Testis (tissue), 3 donors: ENCODE data around the gene WDR3. TPM values are rescaled to one million over a fixed set of nuclear protein-coding genes. Genes with fewer than 3 reads are reported as not detected.

Source experiments
- DNase-seq: peaks from one replicate; pipeline ENCODE4 v3.0.0-alpha.2; 2019
- H3K27ac ChIP-seq, 2 donors: fragments of 200-600 bp; sonication (generic); one replicate each; pipeline ENCODE4 v1.5.1; 2019
- H3K27me3 ChIP-seq: fragments of 200-600 bp; sonication (generic); one replicate; pipeline ENCODE4 v1.5.1; 2019
- H3K36me3 ChIP-seq: fragments of 200-600 bp; sonication (generic); one replicate; pipeline ENCODE4 v1.5.1; 2017; ENCODE audit warnings: low read depth; ENCODE audit errors: missing control alignments
- H3K4me1 ChIP-seq: fragments of 200-600 bp; sonication (generic); one replicate; pipeline ENCODE4 v1.5.1; 2019
- H3K4me3 ChIP-seq, 2 donors: fragments of 200-600 bp; sonication (generic); one replicate each; pipeline ENCODE4 v1.5.1; 2017 to 2019
- H3K9me3 ChIP-seq: fragments of 200-600 bp; sonication (generic); one replicate; pipeline ENCODE4 v1.5.1; 2017
- POLR2A ChIP-seq: fragments of 450-650 bp; IDR thresholded peaks from one replicate; pipeline ENCODE4 v1.6.1; 2017; ENCODE audit warnings: antibody characterized with exemption, mild to moderate bottlenecking, moderate library complexity
- WGBS, 2 donors: methylation state at CpG; one replicate each; pipeline ENCODE4 v1.1.5; 2018; 5-methylcytosine and 5-hydroxymethylcytosine counted together
- intact Hi-C: fragments of 100-400 bp; cut with DNase I; formaldehyde crosslinking; loops from one replicate; pipeline ENCODE4 v1.15.1; 2023; ENCODE audit warnings: low total_unique reads
- polyA plus RNA-seq: library from polyadenylated mRNA; stranded (reverse); fragments of 350-450 nt; fragmentation: Illumina TruSeq; extraction: RNeasy Lipid Tissue Mini Kit (QIAGEN cat#74804); gene quantifications from one replicate; pipeline ENCODE4 v1.2.3, GENCODE V29; 2014; ENCODE audit warnings: low read depth, low replicate concordance; ENCODE audit not compliant: insufficient read depth
- total RNA-seq, 2 donors: library from RNA; depleted of rRNA; stranded (reverse); fragments of >200 nt; gene quantifications; one replicate each; pipeline ENCODE4 v1.2.3, GENCODE V29; 2016
- TF ChIP-seq, protein P1 (sequence below), 3 experiments: fragments of 450-650 bp in 2 of 3; fragments of 200-600 bp in 1 of 3; sonication (generic) in 1 of 3; IDR thresholded peaks; one replicate each; pipeline ENCODE4 v1.5.1; 2016 to 2019; ENCODE audit warnings: antibody characterized with exemption in 3 of 3, mild to moderate bottlenecking in 2 of 3, moderate library complexity in 1 of 3

WDR3 gene
- total and polyA plus RNA-seq, 3 donors from 2014 or later: 15.6 to 34.4 (median 21.9) TPM

DNA sequence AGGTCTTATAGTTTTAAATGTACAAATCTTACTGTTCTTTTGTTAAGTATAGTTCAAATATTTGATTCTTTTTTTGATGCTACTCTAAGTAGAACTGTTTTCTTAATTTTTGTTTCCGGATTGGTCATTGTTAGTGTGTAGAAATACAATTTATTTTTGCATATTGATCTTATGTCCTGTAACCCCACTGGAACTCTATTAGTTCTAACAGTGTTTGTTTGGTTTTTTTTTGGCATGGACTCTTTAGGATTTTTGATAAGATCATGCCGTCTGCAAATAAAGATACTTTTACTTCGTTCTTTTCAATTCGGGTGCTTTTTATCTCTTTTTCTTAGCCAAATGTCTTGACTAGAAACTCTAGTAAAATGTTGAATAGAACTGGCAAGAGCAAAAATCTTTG is 26.6 kb upstream of the WDR3 start:
- Histone ChIP-seq H3K27ac (no peak overlapping the region), H3K9me3 (no peaks in the 10 kb centered on the region), H3K4me3 (no peak overlapping the region), H3K36me3 (no peaks in the 10 kb centered on the region), H3K27me3 (no peaks in the 10 kb centered on the region), H3K4me1 (no peaks in the 10 kb centered on the region)
- intact Hi-C loops: no loop called here
- no peak for DNase-seq
- 62 to 72% methylated on average over 4 of the region's 4 CpGs for WGBS, 2 donors
- no peak for TF ChIP-seq POLR2A
- TF ChIP-seq, protein P1, sequence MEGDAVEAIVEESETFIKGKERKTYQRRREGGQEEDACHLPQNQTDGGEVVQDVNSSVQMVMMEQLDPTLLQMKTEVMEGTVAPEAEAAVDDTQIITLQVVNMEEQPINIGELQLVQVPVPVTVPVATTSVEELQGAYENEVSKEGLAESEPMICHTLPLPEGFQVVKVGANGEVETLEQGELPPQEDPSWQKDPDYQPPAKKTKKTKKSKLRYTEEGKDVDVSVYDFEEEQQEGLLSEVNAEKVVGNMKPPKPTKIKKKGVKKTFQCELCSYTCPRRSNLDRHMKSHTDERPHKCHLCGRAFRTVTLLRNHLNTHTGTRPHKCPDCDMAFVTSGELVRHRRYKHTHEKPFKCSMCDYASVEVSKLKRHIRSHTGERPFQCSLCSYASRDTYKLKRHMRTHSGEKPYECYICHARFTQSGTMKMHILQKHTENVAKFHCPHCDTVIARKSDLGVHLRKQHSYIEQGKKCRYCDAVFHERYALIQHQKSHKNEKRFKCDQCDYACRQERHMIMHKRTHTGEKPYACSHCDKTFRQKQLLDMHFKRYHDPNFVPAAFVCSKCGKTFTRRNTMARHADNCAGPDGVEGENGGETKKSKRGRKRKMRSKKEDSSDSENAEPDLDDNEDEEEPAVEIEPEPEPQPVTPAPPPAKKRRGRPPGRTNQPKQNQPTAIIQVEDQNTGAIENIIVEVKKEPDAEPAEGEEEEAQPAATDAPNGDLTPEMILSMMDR (IDR thresholded peaks at IDR 0.05): no peak

DNA sequence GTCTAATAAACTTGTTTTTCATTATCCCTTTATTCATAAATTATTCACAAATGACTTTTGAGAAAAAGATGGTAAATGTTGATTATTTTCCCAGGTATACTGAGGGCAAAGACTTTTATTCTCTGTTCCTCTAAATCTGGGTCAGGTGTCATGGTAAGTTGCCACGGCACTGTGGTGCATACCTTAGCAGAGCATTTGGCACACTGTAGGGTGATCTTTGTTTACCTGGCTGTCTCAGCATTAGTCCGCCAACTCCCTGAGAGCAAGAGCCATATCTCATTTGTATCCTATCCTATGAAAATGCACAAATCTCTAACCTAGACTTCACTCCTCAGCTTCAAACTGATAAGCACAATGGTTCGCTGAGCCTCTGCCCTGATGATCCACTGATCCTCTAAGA is 25.1 kb upstream of the WDR3 start:
- Histone ChIP-seq H3K36me3 (no peaks in the 10 kb centered on the region), H3K27me3 (no peaks in the 10 kb centered on the region), H3K4me3 (no peak overlapping the region), H3K27ac (no peak overlapping the region), H3K9me3 (no peaks in the 10 kb centered on the region), H3K4me1 (no peaks in the 10 kb centered on the region)
- no peak for TF ChIP-seq POLR2A
- TF ChIP-seq, protein P1 (IDR thresholded peaks at IDR 0.05): no peak
- DNase-seq: no peak
- intact Hi-C loops: no loop called here
- WGBS, 2 donors: 92 to 98% methylated on average over 3 of the region's 3 CpGs

DNA sequence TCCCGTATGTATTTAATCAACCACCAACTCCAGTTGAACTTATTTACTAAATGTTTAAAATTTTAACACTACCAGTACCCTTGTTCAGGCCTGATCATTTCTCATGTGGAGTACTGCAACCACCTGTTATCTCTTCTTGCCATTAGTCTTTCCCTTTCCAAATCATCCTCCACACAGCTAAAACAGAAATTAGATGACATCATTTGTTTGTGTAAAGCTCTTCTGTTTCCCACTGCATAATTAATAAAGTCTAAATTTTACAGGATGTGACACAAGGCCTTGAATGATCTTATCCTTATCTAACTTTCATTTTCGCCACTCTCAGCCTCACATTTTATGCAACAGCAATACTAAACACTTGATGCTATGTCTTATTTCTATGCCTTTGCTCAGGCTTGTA is 24.5 kb upstream of the WDR3 start:
- TF ChIP-seq, protein P1 (IDR thresholded peaks at IDR 0.05): no peak
- no peak for TF ChIP-seq POLR2A
- intact Hi-C loops: no loop called here
- Histone ChIP-seq H3K36me3 (no peaks in the 10 kb centered on the region), H3K27ac (no peak overlapping the region), H3K27me3 (no peaks in the 10 kb centered on the region), H3K4me3 (no peak overlapping the region), H3K9me3 (no peaks in the 10 kb centered on the region), H3K4me1 (no peaks in the 10 kb centered on the region)
- no peak for DNase-seq
- 82 to 85% methylated on average over 2 of the region's 2 CpGs for WGBS, 2 donors

DNA sequence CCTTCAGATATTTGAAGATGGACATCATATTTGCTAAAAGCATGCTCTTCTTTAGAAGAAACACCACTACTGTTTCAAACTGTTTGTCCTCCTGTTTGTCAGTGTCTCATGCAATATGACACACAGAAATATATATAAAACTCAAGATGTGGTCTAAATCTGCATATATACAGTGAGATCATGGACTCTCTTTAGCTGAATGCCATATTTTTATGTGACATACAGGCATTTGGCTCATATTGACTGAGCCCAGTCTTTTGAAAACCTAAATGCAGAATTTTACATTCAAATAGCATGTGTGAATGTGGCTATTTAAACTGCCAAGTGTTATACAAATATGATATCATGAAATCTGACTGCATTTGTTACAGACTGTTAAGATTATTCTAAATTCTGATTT is 18.5 kb upstream of the WDR3 start:
- Histone ChIP-seq H3K4me1 (no peaks in the 10 kb centered on the region), H3K9me3 (no peaks in the 10 kb centered on the region), H3K27me3 (no peaks in the 10 kb centered on the region), H3K4me3 (no peak overlapping the region), H3K27ac (no peak overlapping the region), H3K36me3 (no peaks in the 10 kb centered on the region)
- no peak for DNase-seq
- intact Hi-C loops: no loop called here
- TF ChIP-seq, protein P1 (IDR thresholded peaks at IDR 0.05): no peak
- TF ChIP-seq POLR2A: no peak

DNA sequence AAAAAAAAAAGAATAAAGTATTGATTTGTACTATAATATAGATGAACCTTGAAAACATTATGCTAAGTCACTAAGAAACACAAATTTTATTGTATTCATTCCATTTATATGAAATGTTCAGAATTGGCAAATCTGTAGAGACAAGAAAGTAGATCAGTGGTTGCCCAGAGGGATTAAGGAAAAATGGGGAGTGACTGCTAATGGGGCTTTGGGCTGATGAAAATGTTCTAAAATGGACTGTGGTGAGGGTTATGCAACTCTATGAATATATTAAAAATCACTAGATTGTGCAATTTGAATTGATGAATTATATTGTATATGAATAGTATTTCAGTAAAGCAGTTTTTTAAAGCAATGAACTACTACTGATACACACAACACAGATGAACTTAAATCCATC is 10.2 kb upstream of the WDR3 start:
- intact Hi-C loops: no loop called here
- TF ChIP-seq, protein P1 (IDR thresholded peaks at IDR 0.05): no peak
- TF ChIP-seq POLR2A: no peak
- H3K4me3 ChIP-seq: no peak overlapping the region
- H3K9me3 ChIP-seq: no peaks in the 10 kb centered on the region
- no peaks in the 10 kb centered on the region for H3K27me3 ChIP-seq
- no peak overlapping the region for H3K27ac ChIP-seq
- H3K36me3 ChIP-seq: no peaks in the 10 kb centered on the region
- no peaks in the 10 kb centered on the region for H3K4me1 ChIP-seq
- DNase-seq: no peak
